IMR-90 (cell line): ENCODE results near the gene CLK3. TPM values are rescaled to one million over a fixed set of nuclear protein-coding genes. Genes with fewer than 3 reads are reported as not detected.

Source experiments
- ATAC-seq: fragments of 200-7000 bp; cut with Tn5 transposase; 2 replicates; pipeline ENCODE4 v1.9.1; 2020; ENCODE audit warnings: low read depth, mild to moderate bottlenecking, moderate library complexity
- BruUV-seq: library from RNA; stranded (reverse); fragments of 400-500 nt; replicated peaks from 2 replicates; lab custom pipeline; 2021; lab: Mats Ljungman, UMichigan
- CTCF ChIA-PET: fragments of 300-600 bp; formaldehyde crosslinking; extraction: SDS; loops from one replicate; lab custom pipeline; 2021; ENCODE audit warnings: antibody characterized with exemption; lab: Yijun Ruan, JAX
- POLR2A ChIA-PET: fragments of 300-600 bp; sonication (Branson Sonifier 250); formaldehyde crosslinking; loops from one replicate; lab custom pipeline; 2022; ENCODE audit warnings: antibody characterized with exemption; ENCODE audit not compliant: unreplicated experiment; lab: Charles Lee
- DNase-seq: peaks from one replicate; pipeline ENCODE4 v3.0.0; 2013
- H2AFZ ChIP-seq: replicated peaks from 2 replicates; pipeline ENCODE3; 2013; ENCODE audit warnings: low read length, mild to moderate bottlenecking; ENCODE audit not compliant: poor library complexity
- H2AK5ac ChIP-seq: 2 replicates; pipeline ENCODE4 v1.6.1; 2013; ENCODE audit warnings: low read depth, low read length, inconsistent platforms
- H2AK9ac ChIP-seq: replicated peaks from 2 replicates; pipeline ENCODE3; 2013; ENCODE audit warnings: mild to moderate bottlenecking, low read depth, low read length, moderate library complexity; ENCODE audit not compliant: poor library complexity
- H2BK120ac ChIP-seq: 2 replicates; pipeline ENCODE4 v1.6.1; 2013; ENCODE audit warnings: low read depth, low read length, inconsistent platforms
- H2BK15ac ChIP-seq: 3 replicates; pipeline ENCODE4 v1.6.1; 2013; ENCODE audit warnings: low read depth, low read length, inconsistent platforms
- H2BK20ac ChIP-seq: 2 replicates; pipeline ENCODE4 v1.6.1; 2013; ENCODE audit warnings: low read depth, mild to moderate bottlenecking, inconsistent platforms, low read length, moderate library complexity
- H2BK5ac ChIP-seq: 2 replicates; pipeline ENCODE4 v1.6.1; 2013; ENCODE audit warnings: mild to moderate bottlenecking, low read depth, low read length, inconsistent platforms; ENCODE audit not compliant: poor library complexity, severe bottlenecking
- H3K14ac ChIP-seq: replicated peaks from 2 replicates; pipeline ENCODE4 v1.6.1; 2013; ENCODE audit warnings: low read depth, low read length, inconsistent platforms
- H3K18ac ChIP-seq: 2 replicates; pipeline ENCODE4 v1.6.1; 2013; ENCODE audit warnings: low read depth, low read length, control low read depth
- H3K23ac ChIP-seq: 2 replicates; pipeline ENCODE4 v1.6.1; 2013; ENCODE audit warnings: low read depth, low read length, inconsistent platforms
- H3K27ac ChIP-seq: 2 replicates; pipeline ENCODE4 v1.5.1; 2013; ENCODE audit warnings: mild to moderate bottlenecking, control low read depth, low read length; ENCODE audit not compliant: insufficient read depth
- H3K27me3 ChIP-seq: 2 replicates; pipeline ENCODE4 v1.6.1; 2013; ENCODE audit warnings: low read length; ENCODE audit not compliant: control insufficient read depth, insufficient read depth
- H3K36me3 ChIP-seq: 2 replicates; pipeline ENCODE4 v1.6.1; 2013; ENCODE audit warnings: low read length, mixed read lengths; ENCODE audit not compliant: control insufficient read depth, insufficient read depth
- H3K4ac ChIP-seq: 2 replicates; pipeline ENCODE4 v1.6.1; 2013; ENCODE audit warnings: low read depth, low read length, inconsistent platforms
- H3K4me1 ChIP-seq: 2 replicates; pipeline ENCODE4 v1.6.1; 2013; ENCODE audit warnings: low read length, mixed read lengths; ENCODE audit not compliant: control insufficient read depth, insufficient read depth
- H3K4me2 ChIP-seq: 2 replicates; pipeline ENCODE4 v1.6.1; 2013; ENCODE audit warnings: low read depth, mild to moderate bottlenecking, control low read depth, low read length, moderate library complexity
- H3K4me3 ChIP-seq: 2 replicates; pipeline ENCODE4 v1.5.1; 2013; ENCODE audit warnings: low read depth, mild to moderate bottlenecking, control low read depth, low read length, moderate library complexity; ENCODE audit not compliant: insufficient read depth
- H3K56ac ChIP-seq: 2 replicates; pipeline ENCODE4 v1.6.1; 2013; ENCODE audit warnings: low read length, inconsistent platforms; ENCODE audit not compliant: insufficient read depth; ENCODE audit errors: extremely low read depth
- H3K79me1 ChIP-seq, 2 experiments: 2 replicates each; pipeline ENCODE4 v1.6.1; 2013; ENCODE audit warnings: low read length in 2 of 2, inconsistent platforms in 1 of 2, low read depth in 1 of 2
- H3K9ac ChIP-seq: 2 replicates; pipeline ENCODE4 v1.6.1; 2013; ENCODE audit warnings: low read depth, low read length, control low read depth
- H3K9me1 ChIP-seq: 2 replicates; pipeline ENCODE4 v1.6.1; 2013; ENCODE audit warnings: low read length, inconsistent platforms; ENCODE audit not compliant: insufficient read depth
- H3K9me3 ChIP-seq: 2 replicates; pipeline ENCODE4 v1.6.1; 2013; ENCODE audit warnings: low read length; ENCODE audit not compliant: control insufficient read depth, insufficient read depth
- H4K20me1 ChIP-seq: 2 replicates; pipeline ENCODE4 v1.6.1; 2013; ENCODE audit warnings: low read length, inconsistent platforms; ENCODE audit not compliant: insufficient read depth
- H4K5ac ChIP-seq: 2 replicates; pipeline ENCODE4 v1.6.1; 2013; ENCODE audit warnings: mild to moderate bottlenecking, low read depth, low read length, control low read depth
- H4K8ac ChIP-seq, 2 experiments: 2 replicates each; pipeline ENCODE4 v1.6.1; 2013; ENCODE audit warnings: low read depth in 2 of 2, low read length in 2 of 2, control low read depth in 1 of 2, inconsistent platforms in 1 of 2
- H4K91ac ChIP-seq: 2 replicates; pipeline ENCODE4 v1.6.1; 2013; ENCODE audit warnings: low read depth, low read length, inconsistent platforms; ENCODE audit not compliant: insufficient read depth
- FOS ChIP-seq: fragments of 150-350 bp; IDR thresholded peaks from 2 replicates; pipeline ENCODE4 v1.6.1; 2016; ENCODE audit warnings: low read depth, low read length
- NFE2L2 ChIP-seq: fragments of 150-350 bp; IDR thresholded peaks from 2 replicates; pipeline ENCODE4 v1.6.1; 2016; ENCODE audit warnings: low read depth, mild to moderate bottlenecking, low read length
- POLR2A ChIP-seq: IDR thresholded peaks from 2 replicates; pipeline ENCODE4 v1.6.1; 2012; ENCODE audit warnings: mild to moderate bottlenecking, low read depth, low read length
- RFX5 ChIP-seq: IDR thresholded peaks from 2 replicates; pipeline ENCODE4 v1.8.0; 2012; ENCODE audit warnings: low read depth, mild to moderate bottlenecking, low read length, moderate library complexity
- USF2 ChIP-seq: fragments of 150-350 bp; IDR thresholded peaks from 2 replicates; pipeline ENCODE4 v1.6.1; 2017; ENCODE audit warnings: mild to moderate bottlenecking, antibody characterized with exemption, low read length, low read depth
- WGBS, 2 experiments: methylation state at CpG; one replicate each; pipeline versions ENCODE4 v1.1.5 to v1.1.7; 2013; ENCODE audit warnings: missing lambda C conversion rate in 2 of 2; ENCODE audit not compliant: insufficient read length in 1 of 2; ENCODE audit errors: extremely low coverage in 2 of 2; 5-methylcytosine and 5-hydroxymethylcytosine counted together
- dilution Hi-C: fragments of 300-500 bp; cut with HindIII; formaldehyde crosslinking; loops from one replicate; pipeline ENCODE4 v1.14.3; 2018; ENCODE audit warnings: low sequenced_read_pairs; ENCODE audit not compliant: unreplicated experiment
- in situ Hi-C: fragments of 300-500 bp; cut with MboI; formaldehyde crosslinking; loops from 3 replicates; pipeline ENCODE4 v1.14.3; 2019; ENCODE audit warnings: low sequenced_read_pairs, inconsistent platforms, mixed read lengths
- intact Hi-C: fragments of 100-400 bp; cut with micrococcal nuclease; formaldehyde crosslinking; loops from 2 replicates; pipeline ENCODE4 v1.10.0; 2022
- polyA plus RNA-seq, 3 experiments: library from polyadenylated mRNA; depleted of rRNA; stranded (reverse); fragments of >200 nt; gene quantifications; 2 replicates each; pipeline ENCODE4 v1.2.3, GENCODE V29; 2012; ENCODE audit warnings: low replicate concordance in 1 of 3
- total RNA-seq: library from RNA; depleted of rRNA; stranded (reverse); fragments of >200 nt; gene quantifications from 2 replicates; pipeline ENCODE4 v1.2.3, GENCODE V29; 2012
- TF ChIP-seq, protein P1 (sequence below): conservative IDR thresholded peaks from 2 replicates; pipeline ENCODE4 v1.5.1; 2012; ENCODE audit warnings: mild to moderate bottlenecking, low read depth, low read length, improper control_type of control experiment

The CLK3 gene
- total and polyA plus RNA-seq, 2 of the 4 experiments (the other 2 are of a cell fraction) = 84.7 to 117 TPM

DNA sequence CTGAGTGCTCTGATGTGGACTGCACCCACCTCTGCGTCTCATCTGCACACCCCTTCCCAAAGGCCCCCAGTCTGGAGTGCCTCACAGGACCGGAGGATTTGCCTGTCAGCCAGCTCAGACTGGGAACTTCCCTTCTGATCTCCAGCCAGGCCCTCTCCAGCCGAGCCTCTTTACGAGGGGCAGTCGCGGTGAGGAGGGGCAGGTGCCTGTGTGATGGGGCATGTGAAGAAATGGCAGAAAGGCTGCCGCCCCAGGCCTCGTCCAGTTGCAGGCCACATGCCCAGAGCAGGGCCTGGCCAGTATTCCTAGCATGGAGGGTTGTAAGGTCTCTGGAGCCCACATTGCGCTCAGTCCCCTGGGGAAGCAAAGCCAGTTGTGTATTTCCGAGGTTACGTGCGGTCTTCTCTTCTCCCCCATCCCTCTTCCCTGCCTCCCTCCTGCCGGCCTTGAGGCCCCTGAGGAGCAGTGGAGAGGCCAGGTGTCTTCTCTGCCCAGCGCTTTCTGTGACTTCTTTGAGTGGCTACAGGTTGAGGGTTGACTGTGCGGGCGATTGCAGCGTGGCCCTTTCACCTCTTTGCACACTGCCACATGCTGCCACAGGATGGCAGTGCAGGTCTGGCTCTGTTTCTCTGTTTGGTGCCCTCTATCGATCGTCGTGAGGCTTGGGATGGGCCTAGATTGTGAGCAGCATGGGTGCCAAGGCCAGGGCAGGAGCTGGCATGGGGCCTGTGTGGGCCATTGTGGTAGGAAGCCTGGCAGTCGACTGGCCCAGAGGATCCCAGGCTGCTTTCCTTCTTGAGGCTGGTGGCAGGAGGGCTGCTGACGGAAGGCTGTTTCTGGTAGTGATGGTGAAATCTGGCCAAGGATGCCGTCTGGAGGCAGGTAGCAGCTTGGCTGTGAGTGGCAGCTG, 5.3 kb downstream of the CLK3 start (continued):
- TF ChIP-seq, protein P1, sequence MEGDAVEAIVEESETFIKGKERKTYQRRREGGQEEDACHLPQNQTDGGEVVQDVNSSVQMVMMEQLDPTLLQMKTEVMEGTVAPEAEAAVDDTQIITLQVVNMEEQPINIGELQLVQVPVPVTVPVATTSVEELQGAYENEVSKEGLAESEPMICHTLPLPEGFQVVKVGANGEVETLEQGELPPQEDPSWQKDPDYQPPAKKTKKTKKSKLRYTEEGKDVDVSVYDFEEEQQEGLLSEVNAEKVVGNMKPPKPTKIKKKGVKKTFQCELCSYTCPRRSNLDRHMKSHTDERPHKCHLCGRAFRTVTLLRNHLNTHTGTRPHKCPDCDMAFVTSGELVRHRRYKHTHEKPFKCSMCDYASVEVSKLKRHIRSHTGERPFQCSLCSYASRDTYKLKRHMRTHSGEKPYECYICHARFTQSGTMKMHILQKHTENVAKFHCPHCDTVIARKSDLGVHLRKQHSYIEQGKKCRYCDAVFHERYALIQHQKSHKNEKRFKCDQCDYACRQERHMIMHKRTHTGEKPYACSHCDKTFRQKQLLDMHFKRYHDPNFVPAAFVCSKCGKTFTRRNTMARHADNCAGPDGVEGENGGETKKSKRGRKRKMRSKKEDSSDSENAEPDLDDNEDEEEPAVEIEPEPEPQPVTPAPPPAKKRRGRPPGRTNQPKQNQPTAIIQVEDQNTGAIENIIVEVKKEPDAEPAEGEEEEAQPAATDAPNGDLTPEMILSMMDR = peak; percentile 99

DNA sequence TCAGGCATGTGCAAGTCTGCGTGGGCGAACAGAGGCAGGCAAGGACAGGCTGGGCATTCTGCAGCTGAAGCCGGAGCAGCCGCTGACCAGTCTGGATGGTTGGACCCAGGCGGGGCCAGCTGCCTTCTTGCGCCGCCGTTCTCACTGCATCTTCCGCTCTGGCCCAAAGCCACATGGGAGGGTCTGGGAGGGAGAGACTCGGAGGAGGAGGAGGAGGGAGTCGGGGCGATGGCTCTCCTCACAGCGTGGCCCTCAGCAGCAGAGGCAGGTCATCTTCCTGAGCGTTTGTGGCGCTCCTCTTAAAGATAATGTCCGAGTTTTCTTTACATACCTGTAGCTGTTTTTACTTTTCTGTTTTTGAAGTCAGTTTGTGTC, 5.9 kb downstream of the CLK3 start:
- in situ Hi-C loops = loop anchor here (5.0 kb wide), 1 partner anchor 249 kb away; no protein-coding TSS in a partner anchor
- POLR2A ChIA-PET = no interaction called here
- ATAC-seq = no peak

More for the DNA sequence above, 5.9 kb downstream of the CLK3 start:
- DNase-seq = no peak
- Histone ChIP-seq H3K14ac (no peak overlapping the region), H3K4me2 (no peak overlapping the region), H2BK20ac (no peak overlapping the region), H2BK5ac (no peak overlapping the region), H3K27me3 (no peaks in the 10 kb centered on the region), H3K9me1 (0 out of 2 replicates have a peak, but pooled peaks cover 2% of the 10 kb centered on the region), H2BK15ac (no peak overlapping the region), H3K4me1 (peaks cover 6% of the 10 kb centered on the region), H3K4ac (no peak overlapping the region), H4K8ac (no peak overlapping the region), H3K56ac (no peak overlapping the region), H3K18ac (no peak overlapping the region), H2AK5ac (no peak overlapping the region), H2AFZ (no peak overlapping the region), H4K91ac (no peak overlapping the region), H3K23ac (no peak overlapping the region), H3K27ac (no peak overlapping the region), H2AK9ac (no peak overlapping the region), H3K36me3 (peaks cover 74% of the 10 kb centered on the region), H3K4me3 (no peak overlapping the region), H4K5ac (no peak overlapping the region), H3K79me1 (peaks cover 25 to 90% of the 10 kb centered on the region in 2 experiments), H4K20me1 (peaks cover 98% of the 10 kb centered on the region), H2BK120ac (no peak overlapping the region), H3K9ac (no peak overlapping the region), H3K9me3 (no peaks in the 10 kb centered on the region)
- 100% methylated on average over 6 of the region's 16 CpGs; no CpG with 5 or more reads in 1 of the 2 experiments for WGBS, 2 experiments
- no TSS peak for BruUV-seq
- intact Hi-C loops (loop anchor here (1.0 kb wide), 1 partner anchor 247 kb away; no protein-coding TSS in a partner anchor), dilution Hi-C loops (no loop called here)
- CTCF ChIA-PET = interaction anchor here (0.7 to 0.8 kb wide), 4 partner anchors 9 to 137 kb away, joined by 3 read pairs; no protein-coding TSS in a partner anchor
- no peak for TF ChIP-seq NFE2L2
- TF ChIP-seq, protein P1 = no peak
- no peak for TF ChIP-seq RFX5
- no peak for TF ChIP-seq POLR2A
- no peak for TF ChIP-seq FOS
- TF ChIP-seq USF2 = no peak
